Measurements from ENCODE around the gene LCN9. TPM values are rescaled to one million over a fixed set of nuclear protein-coding genes. Genes with fewer than 3 reads are reported as not detected.
A peak's percentile ranks its signal among the peaks of the same experiment; 100 is the strongest.

Gene LCN9
- total RNA-seq, result not detected
- long read RNA-seq, donor 1, result 0 reads
- long read RNA-seq, donor 2, result 0 reads

GRCh38 chr9:135662758-135663450, at the start of gene LCN9:
Gene LCN9, plus strand, starts transcription at chr9:135663309. Its CDS starts 13 bp downstream, at chr9:135663322.
- intact Hi-C loops (cut with DNase I, micrococcal nuclease), result no loop called here
- Histone ChIP-seq H3K9me3 (no peaks in the 10 kb centered on the region), H3K36me3 (ENCODE audit: low read depth) (no peaks in the 10 kb centered on the region), H3K4me3 (no peak within 1 kb of the TSS), H3K4me1 (ENCODE audit: low read depth) (no peaks in the 10 kb centered on the region)
- no peak for DNase-seq
- TF ChIP-seq CTCF (IDR thresholded peaks at IDR 0.05), result no peak
- ATAC-seq, result no peak

- DNase-seq (no peak), ATAC-seq (no peak)
- Histone ChIP-seq H3K4me1 (ENCODE audit: low read depth) (no peaks in the 10 kb centered on the region), H3K9me3 (no peaks in the 10 kb centered on the region), H3K4me3 (no peak overlapping the region), H3K36me3 (ENCODE audit: low read depth) (no peaks in the 10 kb centered on the region)
- TF ChIP-seq CTCF (IDR thresholded peaks at IDR 0.05), result no peak
- intact Hi-C loops (cut with DNase I, micrococcal nuclease), result no loop called here
These were observed 48.9 kb upstream of the LCN9 start for GRCh38 chr9:135613946-135614805.

GRCh38 chr9:135614821-135615665, 48.1 kb upstream of the LCN9 start:
- ATAC-seq (peak; percentile 34), DNase-seq (no peak)
- TF ChIP-seq CTCF (IDR thresholded peaks at IDR 0.05), result no peak
- no peaks in the 10 kb centered on the region for H3K4me1 ChIP-seq (ENCODE audit: low read depth)
- H3K36me3 ChIP-seq (ENCODE audit: low read depth), result no peaks in the 10 kb centered on the region
- intact Hi-C loops (cut with DNase I, micrococcal nuclease), result no loop called here
- no peaks in the 10 kb centered on the region for H3K9me3 ChIP-seq
- H3K4me3 ChIP-seq, result no peak overlapping the region

- no peak for ATAC-seq
- H3K36me3 ChIP-seq (ENCODE audit: low read depth), result no peaks in the 10 kb centered on the region
- no peaks in the 10 kb centered on the region for H3K4me1 ChIP-seq (ENCODE audit: low read depth)
- no peak for TF ChIP-seq CTCF (IDR thresholded peaks at IDR 0.05)
- H3K4me3 ChIP-seq, result no peak overlapping the region
- peak in 1 of 3 donors; percentile 10 for DNase-seq
- intact Hi-C loops (cut with DNase I, micrococcal nuclease), result no loop called here
- no peaks in the 10 kb centered on the region for H3K9me3 ChIP-seq
These were observed 47.2 kb upstream of the LCN9 start for GRCh38 chr9:135615666-135616618.
